Gastrocnemius medialis (tissue), 4 donors: Measurements from ENCODE around the gene LONRF2. TPM values are rescaled to one million over a fixed set of nuclear protein-coding genes. Genes with fewer than 3 reads are reported as not detected.

Experiments used
- ATAC-seq, 2 donors: fragments of 150-250 bp; one replicate each; pipeline ENCODE4 v1.9.1; 2016
- DNase-seq, 2 donors: peaks; one replicate each; pipeline ENCODE4 v3.0.0-alpha.2; 2019
- H3K27ac ChIP-seq, 4 donors: fragments of 200-600 bp; sonication (generic); 1 replicate in 1 of 4; 2 replicates in 3 of 4; pipeline ENCODE4 v1.5.1; 2016 to 2018; ENCODE audit warnings: mild to moderate bottlenecking in 2 of 4, moderate library complexity in 1 of 4
- H3K27me3 ChIP-seq, 3 donors: fragments of 200-600 bp; sonication (generic) in 2 of 3; 1 replicate in 1 of 3; 2 replicates in 2 of 3; pipeline versions ENCODE4 v1.5.1 to v1.6.0; 2016 to 2019; ENCODE audit warnings: mild to moderate bottlenecking in 1 of 3, moderate library complexity in 1 of 3
- H3K36me3 ChIP-seq, 2 donors: fragments of 200-600 bp; sonication (generic) in 1 of 2; one replicate each; pipeline ENCODE4 v1.5.1; 2017 to 2018
- H3K4me1 ChIP-seq, 2 donors: fragments of 200-600 bp; sonication (generic) in 1 of 2; one replicate each; pipeline ENCODE4 v1.5.1; 2016 to 2017; ENCODE audit warnings: mild to moderate bottlenecking in 2 of 2
- H3K4me3 ChIP-seq, 4 donors: fragments of 200-600 bp; sonication (generic) in 3 of 4; 1 replicate in 1 of 4; 2 replicates in 3 of 4; pipeline ENCODE4 v1.5.1; 2016 to 2019; ENCODE audit warnings: mild to moderate bottlenecking in 2 of 4
- H3K9me3 ChIP-seq, 3 donors: fragments of 200-600 bp; sonication (generic) in 2 of 3; 1 replicate in 1 of 3; 2 replicates in 2 of 3; pipeline ENCODE4 v1.5.1; 2016 to 2019
- CTCF ChIP-seq, 5 experiments: fragments of 450-650 bp in 3 of 5; fragments of 200-600 bp in 2 of 5; sonication (generic) in 2 of 5; IDR thresholded peaks in 4 of 5; conservative IDR thresholded peaks in 1 of 5; 1 replicate in 4 of 5; 2 replicates in 1 of 5; pipeline ENCODE4 v1.5.1; 2016 to 2019; ENCODE audit warnings: antibody characterized with exemption in 5 of 5, mild to moderate bottlenecking in 3 of 5, moderate library complexity in 3 of 5
- POLR2A ChIP-seq, 2 donors: fragments of 450-650 bp; IDR thresholded peaks; one replicate each; pipeline ENCODE4 v1.6.1; 2017; ENCODE audit warnings: antibody characterized with exemption in 2 of 2, mild to moderate bottlenecking in 2 of 2, moderate library complexity in 2 of 2
- in situ Hi-C, 4 donors: fragments of 200-750 bp; cut with MboI; loops; one replicate each; pipeline versions ENCODE4 v1.15.0 to v1.8.0; 2017; ENCODE audit warnings: low sequenced_read_pairs in 4 of 4
- intact Hi-C: fragments of 100-400 bp; cut with DNase I; formaldehyde crosslinking; loops from one replicate; pipeline ENCODE4 v1.15.1; 2023; ENCODE audit warnings: low total_unique reads
- total RNA-seq, 4 donors: library from RNA; depleted of rRNA; stranded (reverse); fragments of >200 nt; gene quantifications; one replicate each; pipeline versions ENCODE4 v1.1.0 to v1.2.3, GENCODE V29; 2016

LONRF2 gene
- total RNA-seq, 4 donors from 2014 or later, result 5.0 to 8.8 (median 7.6) TPM

GRCh38 chr2:100294162-100294497 is 28.2 kb downstream of the LONRF2 start:
- Histone ChIP-seq H3K4me3 (no peak overlapping the region), H3K27ac (no peak overlapping the region), H3K27me3 (no peaks in the 10 kb centered on the region), H3K4me1 (no peaks in the 10 kb centered on the region), H3K9me3 (no peaks in the 10 kb centered on the region), H3K36me3 (peaks cover 3 to 24% of the 10 kb centered on the region in 2 donors)
- intact Hi-C loops, result no loop called here
- TF ChIP-seq CTCF (IDR thresholded peaks at IDR 0.05 in 4 of 5, conservative IDR thresholded peaks at IDR 0.05 in 1 of 5) (no peak), POLR2A (IDR thresholded peaks at IDR 0.05) (no peak)
- ATAC-seq (no peak), DNase-seq (no peak)
- in situ Hi-C loops, result no loop called here

GRCh38 chr2:100293341-100294161 is 28.8 kb downstream of the LONRF2 start:
- DNase-seq (no peak), ATAC-seq (no peak)
- intact Hi-C loops (no loop called here), in situ Hi-C loops (no loop called here)
- H3K4me3 ChIP-seq, result no peak overlapping the region
- no peaks in the 10 kb centered on the region for H3K4me1 ChIP-seq
- H3K27ac ChIP-seq, result no peak overlapping the region
- H3K9me3 ChIP-seq, result no peaks in the 10 kb centered on the region
- H3K36me3 ChIP-seq, result peaks cover 0 to 21% of the 10 kb centered on the region in 2 donors
- H3K27me3 ChIP-seq, result no peaks in the 10 kb centered on the region
- TF ChIP-seq CTCF (IDR thresholded peaks at IDR 0.05 in 4 of 5, conservative IDR thresholded peaks at IDR 0.05 in 1 of 5) (no peak), POLR2A (IDR thresholded peaks at IDR 0.05) (no peak)

DNA sequence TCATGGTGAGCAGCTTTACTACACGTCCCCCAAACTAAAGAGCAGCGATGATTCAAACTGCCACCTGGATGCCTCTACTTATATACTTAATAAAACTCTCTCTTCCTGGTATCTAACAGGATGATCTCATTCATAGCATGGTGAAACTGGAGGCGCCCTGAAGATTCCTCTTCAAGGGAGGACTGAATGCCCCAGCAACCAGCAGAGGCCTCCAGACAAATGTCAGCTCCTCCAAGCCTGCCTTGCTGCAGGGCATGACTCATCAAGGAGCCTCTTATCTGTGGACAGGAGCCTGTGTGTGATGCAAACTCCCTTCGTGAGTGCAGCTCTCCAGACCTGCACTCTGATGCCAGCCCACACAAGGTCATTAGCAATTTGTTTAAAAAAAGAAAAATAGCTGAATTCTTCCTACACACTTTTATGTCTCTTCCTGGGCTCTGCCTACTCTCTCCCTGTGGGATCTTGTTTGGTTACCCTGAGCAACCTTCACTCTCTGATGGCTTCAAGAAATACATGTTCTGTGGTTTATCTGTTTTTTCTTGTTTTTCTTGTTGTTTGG is 30.2 kb downstream of the LONRF2 start:
- H3K27me3 ChIP-seq, result no peaks in the 10 kb centered on the region
- intact Hi-C loops (no loop called here), in situ Hi-C loops (no loop called here)
- H3K4me1 ChIP-seq, result no peaks in the 10 kb centered on the region
- no peak overlapping the region for H3K4me3 ChIP-seq
- TF ChIP-seq CTCF (IDR thresholded peaks at IDR 0.05 in 4 of 5, conservative IDR thresholded peaks at IDR 0.05 in 1 of 5), result no peak
- no peak for TF ChIP-seq POLR2A (IDR thresholded peaks at IDR 0.05)
- H3K36me3 ChIP-seq, result peaks cover 0 to 9% of the 10 kb centered on the region in 2 donors
- no peak for DNase-seq
- H3K27ac ChIP-seq, result no peak overlapping the region
- ATAC-seq, result no peak
- H3K9me3 ChIP-seq, result no peaks in the 10 kb centered on the region

- Histone ChIP-seq H3K4me1 (no peaks in the 10 kb centered on the region), H3K36me3 (peaks cover 0 to 9% of the 10 kb centered on the region in 2 donors), H3K9me3 (no peaks in the 10 kb centered on the region), H3K4me3 (no peak overlapping the region), H3K27me3 (no peaks in the 10 kb centered on the region), H3K27ac (no peak overlapping the region)
- ATAC-seq, result peak in 1 of 2 donors; percentile 62
- no peak for DNase-seq
- TF ChIP-seq POLR2A (IDR thresholded peaks at IDR 0.05), result no peak
- TF ChIP-seq CTCF (IDR thresholded peaks at IDR 0.05 in 4 of 5, conservative IDR thresholded peaks at IDR 0.05 in 1 of 5), result no peak
- intact Hi-C loops, result no loop called here
- in situ Hi-C loops, result no loop called here
Observed at GRCh38 chr2:100291152-100291970, 30.9 kb downstream of the LONRF2 start.
